ENCODE data around the gene SPATA21.
A peak's percentile ranks its signal among the peaks of the same experiment; 100 is the strongest.

SPATA21 gene

DNA sequence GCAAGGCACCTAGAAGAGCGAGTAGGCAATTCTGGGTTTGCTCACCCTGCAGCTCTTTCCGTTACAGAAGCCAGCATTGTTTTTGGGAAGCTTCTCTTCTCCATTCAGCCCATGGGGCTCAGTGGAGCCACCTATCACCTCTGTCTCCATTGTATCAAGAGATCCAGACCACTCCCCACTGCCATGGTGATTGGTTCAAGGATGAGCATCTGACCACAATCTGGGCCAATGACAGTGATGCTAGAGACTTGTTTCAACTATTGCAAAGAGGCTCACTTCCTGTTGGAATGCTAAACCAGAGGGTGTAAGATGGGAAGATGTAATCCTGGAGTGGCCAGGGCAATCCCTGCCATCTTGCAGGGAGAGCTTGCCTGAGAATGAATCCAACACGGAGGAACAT lies 6.6 kb downstream of the SPATA21 start:
- H3K4me3 ChIP-seq (ENCODE audit: low read length) = no peak overlapping the region
- peak; percentile 44 for DNase-seq (ENCODE audit: low read depth, low spot score)

DNA sequence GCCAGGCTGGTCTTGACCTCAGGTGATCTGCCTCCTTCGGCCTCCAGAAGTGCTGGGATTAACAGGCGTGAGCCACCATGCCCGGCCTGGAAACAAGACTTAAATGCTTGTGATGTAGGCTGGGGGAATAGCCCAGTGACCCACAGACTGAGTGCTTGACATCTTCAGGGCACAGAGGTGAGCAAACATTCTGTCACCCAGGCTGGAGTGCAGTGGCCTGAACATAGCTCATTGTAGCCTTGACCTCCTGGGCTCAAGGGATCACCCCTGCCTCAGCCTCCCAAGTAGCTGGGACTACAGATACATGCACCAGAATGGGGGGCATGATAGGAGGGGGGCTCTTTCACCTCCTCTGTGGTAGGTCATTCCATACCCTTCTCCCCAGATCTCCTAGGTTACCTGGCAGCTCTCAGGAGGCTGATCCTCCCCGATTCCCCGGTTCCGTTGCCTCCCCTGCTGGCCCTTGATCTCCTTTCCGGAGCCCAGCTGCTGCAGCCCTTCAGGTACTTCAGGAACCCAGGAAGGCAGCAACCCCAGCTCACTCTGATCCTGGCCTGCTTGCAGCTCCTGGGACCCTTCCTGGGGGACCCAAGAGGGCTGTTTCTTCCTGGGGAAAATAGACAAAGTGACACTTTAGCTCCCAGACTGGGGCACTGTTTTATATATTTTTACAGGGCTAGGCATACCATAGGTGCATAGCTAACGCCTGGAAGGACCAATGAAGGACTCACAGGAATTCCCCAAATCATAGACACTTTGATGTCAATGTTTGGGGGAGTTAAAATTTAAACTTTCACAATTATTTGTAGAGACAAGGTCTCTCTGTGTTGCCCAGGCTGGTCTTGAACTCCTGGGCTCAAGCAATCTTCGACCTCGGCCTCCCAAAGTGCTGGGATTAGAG lies 11.8 kb downstream of the SPATA21 start:
- no peak for DNase-seq (ENCODE audit: low read depth, low spot score)
- H3K4me3 ChIP-seq (ENCODE audit: low read length) = no peak overlapping the region

GRCh38 chr1:16422041-16422440 lies 15.2 kb downstream of the SPATA21 start:
- no peak for DNase-seq (ENCODE audit: low read depth, low spot score)
- no peak overlapping the region for H3K4me3 ChIP-seq (ENCODE audit: low read length)

DNA sequence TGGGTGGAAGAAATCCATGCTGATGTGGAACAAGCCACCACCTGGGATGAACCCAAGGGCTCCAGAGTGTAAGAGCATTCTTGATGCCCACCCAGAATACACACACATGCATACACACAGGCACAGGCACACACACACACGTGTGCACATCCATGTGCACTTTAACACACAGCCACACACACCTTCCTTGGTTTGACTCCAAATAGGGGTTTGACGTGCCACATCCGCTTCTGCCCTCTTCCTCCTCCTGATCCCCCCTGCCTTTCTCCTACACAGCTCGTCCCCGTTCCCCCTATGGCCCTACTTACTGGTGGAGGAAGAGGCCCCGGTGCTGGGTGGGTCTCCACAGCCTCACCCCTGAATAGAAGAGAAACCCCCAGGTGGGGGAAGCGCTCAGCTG lies 16.0 kb downstream of the SPATA21 start:
- peak; percentile 63 for DNase-seq (ENCODE audit: low read depth, low spot score)
- H3K4me3 ChIP-seq (ENCODE audit: low read length) = peak overlapping the region; percentile 36

DNA sequence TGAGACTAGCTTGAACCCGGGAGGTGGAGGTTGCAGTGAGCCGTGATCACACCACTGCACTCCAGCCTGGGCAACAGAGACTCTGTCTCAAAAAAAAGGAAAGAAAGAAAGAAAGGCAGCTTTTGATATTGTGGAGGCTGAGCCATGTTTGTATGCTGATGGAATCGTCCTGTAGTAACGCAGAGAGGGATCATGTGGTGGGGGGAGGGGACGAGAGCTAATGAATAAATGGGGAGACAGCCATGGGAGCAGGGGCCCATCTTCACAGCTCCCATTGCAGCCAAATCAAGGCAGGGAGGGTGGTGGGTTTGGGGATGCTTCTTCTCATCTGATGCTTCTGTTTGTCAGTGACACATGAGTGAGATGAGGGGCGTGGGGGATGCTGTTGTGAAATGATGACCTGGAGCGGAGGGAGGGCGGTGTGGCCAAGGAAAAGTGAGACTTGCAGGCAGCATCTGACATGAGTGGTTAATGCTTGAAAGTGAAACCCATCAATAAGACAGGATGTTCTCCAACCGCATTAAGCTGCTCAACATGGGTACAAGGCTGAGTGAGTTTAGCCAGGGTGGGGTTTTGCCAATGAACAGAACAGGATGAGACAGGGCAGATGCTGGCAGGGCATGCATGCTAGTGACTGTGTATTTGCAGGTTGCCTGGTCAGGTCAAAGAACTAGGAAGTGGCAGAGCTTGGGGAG lies 16.7 kb downstream of the SPATA21 start:
- DNase-seq (ENCODE audit: low read depth, low spot score) = peak; percentile 91
- peak overlapping the region; percentile 36 for H3K4me3 ChIP-seq (ENCODE audit: low read length)

- H3K4me3 ChIP-seq (ENCODE audit: low read length) = no peak overlapping the region
- DNase-seq (ENCODE audit: low read depth, low spot score) = no peak
Observed at GRCh38 chr1:16418823-16419425, 18.3 kb downstream of the SPATA21 start.

- H3K4me3 ChIP-seq (ENCODE audit: low read length) = no peak overlapping the region
- no peak for DNase-seq (ENCODE audit: low read depth, low spot score)
Observed at GRCh38 chr1:16413191-16413590, 24.0 kb downstream of the SPATA21 start.

DNA sequence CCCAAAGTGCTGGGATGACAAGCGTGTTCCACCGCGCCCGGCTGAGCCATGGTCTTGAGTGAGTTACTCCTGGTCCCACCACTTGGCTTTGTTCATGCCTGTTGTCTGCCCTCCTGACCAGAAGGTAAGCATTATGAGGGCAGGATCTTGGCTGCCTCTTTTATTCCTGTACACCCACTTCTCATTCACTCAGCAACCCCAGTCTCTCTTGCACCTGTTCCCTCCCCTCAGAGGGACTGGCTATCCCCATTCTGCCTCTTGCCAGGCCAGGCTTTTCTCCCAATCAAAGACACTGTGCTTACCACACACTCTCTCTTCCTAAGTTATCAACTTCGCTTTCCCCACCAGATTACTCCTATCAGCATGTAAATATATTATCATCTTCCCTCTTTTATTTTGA lies 26.4 kb downstream of the SPATA21 start:
- DNase-seq (ENCODE audit: low read depth, low spot score) = no peak
- no peak overlapping the region for H3K4me3 ChIP-seq (ENCODE audit: low read length)

- no peak for DNase-seq (ENCODE audit: low read depth, low spot score)
- H3K4me3 ChIP-seq (ENCODE audit: low read length) = no peak overlapping the region
Observed at GRCh38 chr1:16409536-16410152, 27.6 kb downstream of the SPATA21 start.

DNA sequence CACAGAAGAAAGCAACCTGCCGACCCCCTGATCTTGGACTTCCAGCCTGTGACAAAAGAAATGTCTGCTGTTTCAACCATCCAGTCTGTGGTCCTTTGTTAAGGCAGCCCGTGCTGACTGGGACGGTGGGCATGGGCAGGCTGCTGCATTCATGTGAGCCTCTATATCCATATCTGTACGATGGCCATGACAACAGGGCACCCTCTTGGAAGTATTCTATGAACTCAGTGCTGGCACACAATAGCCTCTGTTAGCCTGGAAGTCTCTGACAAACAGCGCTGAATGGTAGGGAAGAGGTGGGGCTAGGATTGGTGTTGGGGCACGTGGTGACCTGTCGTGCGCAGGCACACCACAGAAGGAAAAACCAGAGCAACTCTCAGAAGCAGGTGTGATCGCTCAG lies 30.4 kb downstream of the SPATA21 start:
- no peak overlapping the region for H3K4me3 ChIP-seq (ENCODE audit: low read length)
- DNase-seq (ENCODE audit: low read depth, low spot score) = no peak

GRCh38 chr1:16405441-16405840 lies 31.8 kb downstream of the SPATA21 start:
- H3K4me3 ChIP-seq (ENCODE audit: low read length) = no peak overlapping the region
- no peak for DNase-seq (ENCODE audit: low read depth, low spot score)

GRCh38 chr1:16402742-16403141 lies 34.5 kb downstream of the SPATA21 start:
- no peak overlapping the region for H3K4me3 ChIP-seq (ENCODE audit: low read length)
- no peak for DNase-seq (ENCODE audit: low read depth, low spot score)

DNA sequence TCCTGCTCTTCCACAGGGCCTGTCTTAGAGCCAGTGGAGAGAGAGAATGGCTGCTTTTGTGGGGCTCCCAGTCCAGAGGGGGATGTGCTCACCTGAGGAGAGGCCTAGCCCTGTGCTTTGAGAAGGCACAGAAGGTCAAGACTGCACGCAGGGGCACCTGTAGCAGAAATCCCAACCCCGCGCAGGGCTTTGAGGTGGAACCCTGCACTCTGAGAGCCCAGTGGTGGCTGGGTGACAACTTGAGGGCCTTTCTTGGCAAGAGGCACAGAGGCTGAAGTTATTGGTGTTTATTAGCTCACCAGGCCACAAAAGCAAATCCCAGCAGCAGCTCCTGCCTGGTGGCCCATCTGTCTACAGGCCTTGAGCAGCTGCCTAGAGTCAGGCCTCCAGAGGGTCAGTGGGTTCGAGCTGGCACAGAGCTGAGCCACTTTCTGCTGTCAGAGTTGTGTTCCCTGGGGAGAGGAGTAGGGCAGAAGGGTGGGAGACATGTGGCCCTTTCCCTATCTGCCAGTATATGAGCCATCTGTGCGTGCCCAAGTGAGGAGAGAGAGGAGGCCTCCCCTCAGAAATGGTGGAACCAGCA lies 38.8 kb downstream of the SPATA21 start:
- no peak overlapping the region for H3K4me3 ChIP-seq (ENCODE audit: low read length)
- DNase-seq (ENCODE audit: low read depth, low spot score) = no peak

DNA sequence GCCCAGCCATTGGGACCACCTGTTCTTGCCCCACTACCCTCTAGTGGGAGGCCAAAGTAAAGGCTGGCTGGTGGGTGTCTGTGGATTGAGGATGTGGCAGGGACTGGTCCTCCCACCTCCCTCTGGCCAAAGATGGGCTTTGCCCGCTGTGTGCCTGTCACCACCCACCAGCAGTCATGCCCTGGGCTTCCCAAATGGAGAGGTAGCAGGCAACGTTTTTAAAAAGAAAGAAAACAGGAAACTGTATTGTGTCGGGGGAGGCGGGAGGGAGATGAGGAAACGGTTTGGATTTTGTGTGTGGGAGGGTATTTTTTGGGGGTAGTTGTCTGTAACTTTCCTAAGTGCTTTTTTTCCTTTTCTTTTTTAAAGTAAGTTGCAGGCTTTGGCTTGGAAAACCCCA lies 40.1 kb downstream of the SPATA21 start:
- H3K4me3 ChIP-seq (ENCODE audit: low read length) = no peak overlapping the region
- DNase-seq (ENCODE audit: low read depth, low spot score) = no peak

DNA sequence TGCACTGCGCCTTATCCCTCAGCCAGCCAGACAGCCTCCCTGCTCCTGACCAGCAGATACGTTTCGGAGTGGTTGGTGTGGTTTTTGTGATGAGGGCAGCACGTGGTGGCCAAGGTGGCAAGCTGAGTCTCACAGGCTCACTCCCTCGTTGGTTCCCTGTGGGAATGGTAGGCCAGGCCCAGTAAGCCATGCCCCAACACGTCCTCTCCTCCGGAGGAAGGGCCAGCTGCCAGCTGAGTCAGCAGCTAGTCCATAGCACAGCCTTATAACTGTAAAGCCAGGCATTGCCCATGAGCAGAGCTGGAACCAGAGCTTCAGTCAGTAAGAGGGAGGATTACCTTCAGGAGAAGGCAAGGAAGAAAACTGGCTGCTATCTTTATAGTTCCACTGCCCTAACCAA lies 40.6 kb downstream of the SPATA21 start:
- no peak overlapping the region for H3K4me3 ChIP-seq (ENCODE audit: low read length)
- no peak for DNase-seq (ENCODE audit: low read depth, low spot score)

- H3K4me3 ChIP-seq (ENCODE audit: low read length) = no peak overlapping the region
- DNase-seq (ENCODE audit: low read depth, low spot score) = no peak
Observed at GRCh38 chr1:16394977-16395376, 42.2 kb downstream of the SPATA21 start.

DNA sequence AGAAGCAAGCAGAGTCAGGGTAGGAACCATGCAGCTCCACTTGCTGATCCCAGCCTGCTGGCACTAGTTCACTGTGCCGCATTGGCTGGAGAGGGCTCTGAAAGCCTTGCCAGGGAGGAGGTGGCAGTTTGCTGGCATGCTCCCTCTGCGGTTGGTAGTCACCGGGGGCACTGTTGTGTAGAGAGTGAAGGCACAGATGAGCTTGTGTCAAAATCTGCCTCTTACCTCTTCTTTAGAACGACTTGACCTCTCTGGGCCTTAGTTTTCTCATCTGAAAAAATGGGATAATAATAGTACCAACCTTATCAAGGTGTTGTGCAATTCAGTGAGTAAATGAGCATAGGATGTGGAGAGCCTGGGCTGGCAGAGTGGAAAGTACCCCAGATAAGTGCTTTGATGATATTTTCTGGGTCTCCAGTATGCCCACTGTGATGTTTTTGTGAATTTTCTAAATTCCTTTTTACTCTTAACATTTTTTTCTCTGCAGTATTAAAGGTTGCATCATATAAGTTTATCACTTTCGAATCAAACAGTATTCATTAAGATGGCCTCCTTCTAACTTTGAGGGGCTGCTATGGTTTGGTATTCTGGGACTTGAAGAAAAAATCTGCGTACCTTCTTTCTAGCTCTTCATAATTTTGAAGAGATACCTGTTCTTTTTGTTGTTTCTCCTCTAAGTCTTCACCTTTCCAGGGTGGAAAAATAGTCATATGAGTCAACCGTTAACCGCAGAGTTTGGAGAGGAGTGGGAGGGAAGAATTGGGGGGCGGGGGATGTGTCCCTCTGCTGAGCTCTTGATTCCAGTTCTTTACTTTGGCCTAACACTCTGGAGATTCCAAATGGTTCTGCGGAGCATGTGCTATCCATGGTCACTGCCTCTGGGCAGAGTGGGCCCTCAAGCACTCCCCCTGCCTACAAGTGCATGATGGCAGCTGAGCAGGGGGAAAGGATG lies 43.4 kb downstream of the SPATA21 start:
- no peak overlapping the region for H3K4me3 ChIP-seq (ENCODE audit: low read length)
- no peak for DNase-seq (ENCODE audit: low read depth, low spot score)
